BLaER1 (cell line): ENCODE results near the gene IGF1.

Experiments
- H3K27ac ChIP-seq: shearing (Covaris generic); formaldehyde crosslinking; 2 replicates; pipeline ENCODE4 v1.8.1; 2022
- H3K27me3 ChIP-seq: shearing (Covaris generic); formaldehyde crosslinking; 2 replicates; pipeline ENCODE4 v1.8.1; 2022
- H3K36me3 ChIP-seq: shearing (Covaris generic); formaldehyde crosslinking; 2 replicates; pipeline ENCODE4 v1.8.1; 2022
- H3K4me1 ChIP-seq: shearing (Covaris generic); formaldehyde crosslinking; 2 replicates; pipeline ENCODE4 v1.8.1; 2022
- H3K4me2 ChIP-seq: shearing (Covaris generic); formaldehyde crosslinking; 2 replicates; pipeline ENCODE4 v1.8.1; 2022
- H3K4me3 ChIP-seq: shearing (Covaris generic); formaldehyde crosslinking; 2 replicates; pipeline ENCODE4 v1.8.1; 2022
- H3K9ac ChIP-seq: shearing (Covaris generic); formaldehyde crosslinking; 2 replicates; pipeline ENCODE4 v1.8.1; 2022
- H3K9me3 ChIP-seq: shearing (Covaris generic); formaldehyde crosslinking; 2 replicates; pipeline ENCODE4 v1.8.1; 2022
- H4K20me1 ChIP-seq: shearing (Covaris generic); formaldehyde crosslinking; 2 replicates; pipeline ENCODE4 v1.8.1; 2022
- Cebpa-rat ChIP-seq: shearing (Covaris generic); IDR thresholded peaks from 2 replicates; pipeline ENCODE4 v1.8.1; 2022

Gene IGF1

GRCh38 chr12:102444707-102445106 lies 35.7 kb downstream of the IGF1 start:
- H3K9me3 ChIP-seq: no peaks in the 10 kb centered on the region
- H4K20me1 ChIP-seq: no peaks in the 10 kb centered on the region
- H3K4me1 ChIP-seq: no peaks in the 10 kb centered on the region
- H3K27ac ChIP-seq: no peak overlapping the region
- no peak overlapping the region for H3K4me2 ChIP-seq
- H3K4me3 ChIP-seq: no peak overlapping the region
- H3K36me3 ChIP-seq: no peaks in the 10 kb centered on the region
- H3K9ac ChIP-seq: no peak overlapping the region
- no peaks in the 10 kb centered on the region for H3K27me3 ChIP-seq
- no peak for TF ChIP-seq Cebpa-rat

DNA sequence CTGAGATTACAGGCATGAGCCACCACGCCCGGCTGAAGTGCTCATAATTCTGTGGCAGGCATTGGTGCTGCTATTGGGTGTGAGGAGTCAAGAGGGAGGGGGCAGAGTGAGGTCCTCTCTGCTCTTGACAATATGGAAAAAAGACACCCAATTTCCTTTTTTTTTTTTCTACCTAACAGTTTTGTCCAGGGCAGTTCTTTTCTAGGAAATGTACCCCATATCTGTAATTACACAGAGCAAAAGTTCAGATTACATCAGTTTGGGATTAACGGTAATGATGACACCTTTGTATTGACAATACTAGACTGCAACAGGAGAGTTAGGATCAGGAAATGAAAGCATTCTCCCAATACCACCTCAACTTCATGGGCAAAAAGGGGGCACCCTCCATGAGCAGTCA lies 36.3 kb downstream of the IGF1 start:
- H3K4me3 ChIP-seq: no peak overlapping the region
- no peak for TF ChIP-seq Cebpa-rat
- no peaks in the 10 kb centered on the region for H3K9me3 ChIP-seq
- no peaks in the 10 kb centered on the region for H3K4me1 ChIP-seq
- no peak overlapping the region for H3K9ac ChIP-seq
- H3K4me2 ChIP-seq: no peak overlapping the region
- no peaks in the 10 kb centered on the region for H3K36me3 ChIP-seq
- H3K27me3 ChIP-seq: no peaks in the 10 kb centered on the region
- no peak overlapping the region for H3K27ac ChIP-seq
- no peaks in the 10 kb centered on the region for H4K20me1 ChIP-seq

DNA sequence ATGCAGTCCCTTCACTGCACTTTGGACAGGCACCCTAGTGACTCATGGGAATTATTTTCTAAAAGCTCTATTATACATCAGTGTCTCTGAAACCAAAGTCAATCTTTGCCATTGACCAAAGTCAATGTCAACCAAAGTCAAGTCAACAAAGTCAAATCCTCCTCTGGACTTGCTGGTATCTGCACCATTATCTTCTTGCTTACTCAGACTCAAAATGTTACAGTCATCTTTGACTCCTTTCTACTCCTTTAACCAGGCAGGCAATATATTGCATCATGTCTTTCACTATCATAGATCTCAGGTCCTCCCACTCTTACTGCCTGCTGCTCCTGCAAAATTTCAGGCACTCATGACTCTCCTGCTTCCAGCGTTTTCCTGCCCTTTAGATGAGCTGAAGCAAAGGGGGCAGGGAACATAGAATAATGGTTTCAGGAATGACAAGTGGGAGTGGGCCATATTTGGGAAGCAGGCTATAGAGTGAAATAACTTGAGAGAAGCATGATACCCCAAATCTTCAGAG lies 39.2 kb downstream of the IGF1 start:
- 0 out of 2 replicates have a peak, but pooled peaks cover 4% of the 10 kb centered on the region for H3K4me1 ChIP-seq
- H3K4me2 ChIP-seq: no peak overlapping the region
- H3K9me3 ChIP-seq: no peaks in the 10 kb centered on the region
- no peaks in the 10 kb centered on the region for H3K27me3 ChIP-seq
- H3K4me3 ChIP-seq: no peak overlapping the region
- H3K9ac ChIP-seq: no peak overlapping the region
- H4K20me1 ChIP-seq: no peaks in the 10 kb centered on the region
- no peak overlapping the region for H3K27ac ChIP-seq
- TF ChIP-seq Cebpa-rat: no peak
- no peaks in the 10 kb centered on the region for H3K36me3 ChIP-seq

DNA sequence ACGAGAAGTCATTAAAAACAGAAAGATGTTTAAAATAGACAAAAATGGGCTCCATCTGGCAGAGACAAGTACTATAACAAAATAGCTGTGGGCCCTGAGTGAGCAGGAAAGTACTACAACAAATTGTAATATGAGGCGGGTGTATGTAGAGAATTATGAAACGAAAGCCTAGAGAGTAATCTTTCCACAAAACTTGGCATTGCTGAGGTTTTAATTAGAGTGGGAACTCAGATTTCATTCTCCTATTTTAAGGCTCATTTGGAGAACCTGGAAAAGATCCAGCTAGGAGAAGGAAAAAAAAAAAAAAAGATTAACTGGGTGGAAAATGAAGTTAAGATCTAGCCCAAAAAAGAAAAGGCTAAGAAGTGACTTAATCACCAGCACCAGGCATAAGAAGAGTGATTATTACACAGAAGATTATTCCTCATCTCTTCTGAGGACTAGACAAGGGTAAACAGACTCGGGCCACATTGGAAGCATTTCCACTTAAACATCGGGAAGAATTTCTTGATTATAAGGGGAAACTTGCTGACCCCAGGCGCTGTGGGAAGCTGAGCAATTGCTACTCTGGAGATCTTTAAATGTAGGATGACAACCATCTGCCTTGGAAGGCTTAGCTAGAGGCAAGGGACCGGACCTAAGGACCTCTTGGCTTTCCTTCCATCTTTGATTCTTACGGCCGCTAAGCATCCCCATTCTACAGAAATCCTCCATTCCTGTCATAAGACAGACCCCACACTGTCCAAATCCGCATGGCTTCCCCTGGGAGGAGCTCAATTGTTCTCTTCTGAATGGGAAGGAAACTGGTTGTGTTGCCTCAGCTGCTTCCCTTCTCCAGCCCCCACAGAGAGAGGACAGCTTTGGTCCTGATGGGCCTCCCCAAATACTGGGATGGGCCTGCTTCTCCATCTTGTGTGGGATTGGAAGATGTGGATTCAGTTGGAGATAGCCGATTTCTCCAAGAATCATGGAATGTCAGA lies 40.6 kb downstream of the IGF1 start:
- no peaks in the 10 kb centered on the region for H3K9me3 ChIP-seq
- H3K36me3 ChIP-seq: no peaks in the 10 kb centered on the region
- no peak overlapping the region for H3K4me2 ChIP-seq
- no peak for TF ChIP-seq Cebpa-rat
- H3K27ac ChIP-seq: no peak overlapping the region
- H3K27me3 ChIP-seq: no peaks in the 10 kb centered on the region
- no peak overlapping the region for H3K9ac ChIP-seq
- no peaks in the 10 kb centered on the region for H4K20me1 ChIP-seq
- H3K4me3 ChIP-seq: no peak overlapping the region
- 0 out of 2 replicates have a peak, but pooled peaks cover 4% of the 10 kb centered on the region for H3K4me1 ChIP-seq

GRCh38 chr12:102438827-102439210 lies 41.5 kb downstream of the IGF1 start:
- Histone ChIP-seq H3K27me3 (no peaks in the 10 kb centered on the region), H3K4me2 (no peak overlapping the region), H3K36me3 (no peaks in the 10 kb centered on the region), H3K4me1 (0 out of 2 replicates have a peak, but pooled peaks cover 4% of the 10 kb centered on the region), H3K4me3 (no peak overlapping the region), H3K27ac (no peak overlapping the region), H3K9ac (no peak overlapping the region), H4K20me1 (no peaks in the 10 kb centered on the region), H3K9me3 (no peaks in the 10 kb centered on the region)
- no peak for TF ChIP-seq Cebpa-rat

DNA sequence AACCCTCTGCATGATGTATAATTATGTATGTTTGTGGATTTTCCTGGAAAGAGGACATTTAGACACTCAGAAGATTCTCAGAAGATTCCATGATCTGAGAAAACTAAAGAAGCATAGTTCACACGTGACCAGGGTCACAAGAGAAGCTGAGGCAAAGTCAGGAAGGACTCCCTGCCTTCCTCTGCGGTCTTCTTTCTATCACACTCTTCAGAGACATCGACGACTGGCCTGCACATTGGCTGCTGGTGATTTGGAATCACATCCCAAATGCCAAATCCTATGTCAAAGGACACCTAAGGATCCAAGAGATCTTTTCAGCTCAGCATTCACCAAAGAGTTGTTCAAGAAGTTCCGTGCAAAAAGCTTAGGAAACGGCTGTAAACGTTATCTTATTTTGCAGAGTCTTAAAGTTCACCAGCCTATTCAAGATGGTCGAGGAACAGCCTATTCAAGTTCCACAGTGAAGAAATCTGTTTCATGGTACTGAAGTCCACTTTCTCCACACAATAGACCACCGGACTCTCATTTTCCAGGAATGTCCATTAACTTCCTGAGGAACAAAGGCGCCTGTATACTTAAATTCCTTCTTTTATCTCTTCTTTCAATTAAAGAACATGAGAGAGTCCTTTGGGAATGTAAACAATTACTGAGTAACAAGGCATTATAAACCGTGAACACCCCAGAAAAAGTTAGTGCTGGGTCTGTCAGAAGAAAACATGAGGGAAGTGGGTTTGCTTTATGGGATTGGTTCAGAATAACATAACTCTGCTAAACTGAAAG lies 42.1 kb downstream of the IGF1 start:
- no peaks in the 10 kb centered on the region for H3K27me3 ChIP-seq
- H4K20me1 ChIP-seq: no peaks in the 10 kb centered on the region
- H3K9ac ChIP-seq: no peak overlapping the region
- H3K4me2 ChIP-seq: no peak overlapping the region
- no peaks in the 10 kb centered on the region for H3K9me3 ChIP-seq
- H3K36me3 ChIP-seq: no peaks in the 10 kb centered on the region
- no peak overlapping the region for H3K4me3 ChIP-seq
- no peak overlapping the region for H3K27ac ChIP-seq
- no peak for TF ChIP-seq Cebpa-rat
- 0 out of 2 replicates have a peak, but pooled peaks cover 4% of the 10 kb centered on the region for H3K4me1 ChIP-seq

DNA sequence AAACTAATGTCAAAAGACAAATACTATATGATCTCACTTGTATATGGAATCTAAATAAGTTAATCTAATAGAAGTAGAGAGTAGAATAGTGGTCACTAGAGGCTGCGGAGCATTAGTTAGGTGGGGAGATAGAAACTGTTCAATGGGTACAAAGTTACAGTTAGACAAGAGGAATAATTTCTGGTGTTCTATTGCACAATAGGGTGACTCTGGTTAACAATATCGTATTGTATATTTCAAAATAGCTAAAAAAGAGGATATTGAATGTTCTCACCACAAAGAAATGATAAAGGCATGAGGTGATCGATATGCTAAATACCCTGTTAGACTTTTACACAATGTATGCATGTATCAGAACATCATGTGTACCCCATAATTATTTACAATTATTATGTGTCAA lies 42.9 kb downstream of the IGF1 start:
- TF ChIP-seq Cebpa-rat: no peak
- Histone ChIP-seq H3K36me3 (no peaks in the 10 kb centered on the region), H3K4me3 (no peak overlapping the region), H4K20me1 (no peaks in the 10 kb centered on the region), H3K4me1 (0 out of 2 replicates have a peak, but pooled peaks cover 4% of the 10 kb centered on the region), H3K27me3 (no peaks in the 10 kb centered on the region), H3K9me3 (no peaks in the 10 kb centered on the region), H3K4me2 (no peak overlapping the region), H3K27ac (no peak overlapping the region), H3K9ac (no peak overlapping the region)

- Histone ChIP-seq H3K27ac (no peak overlapping the region), H3K36me3 (no peaks in the 10 kb centered on the region), H3K9me3 (no peaks in the 10 kb centered on the region), H3K9ac (no peak overlapping the region), H4K20me1 (no peaks in the 10 kb centered on the region), H3K4me3 (no peak overlapping the region), H3K4me1 (0 out of 2 replicates have a peak, but pooled peaks cover 4% of the 10 kb centered on the region), H3K4me2 (no peak overlapping the region), H3K27me3 (no peaks in the 10 kb centered on the region)
- TF ChIP-seq Cebpa-rat: no peak
These were observed 43.5 kb downstream of the IGF1 start for GRCh38 chr12:102436867-102437266.

DNA sequence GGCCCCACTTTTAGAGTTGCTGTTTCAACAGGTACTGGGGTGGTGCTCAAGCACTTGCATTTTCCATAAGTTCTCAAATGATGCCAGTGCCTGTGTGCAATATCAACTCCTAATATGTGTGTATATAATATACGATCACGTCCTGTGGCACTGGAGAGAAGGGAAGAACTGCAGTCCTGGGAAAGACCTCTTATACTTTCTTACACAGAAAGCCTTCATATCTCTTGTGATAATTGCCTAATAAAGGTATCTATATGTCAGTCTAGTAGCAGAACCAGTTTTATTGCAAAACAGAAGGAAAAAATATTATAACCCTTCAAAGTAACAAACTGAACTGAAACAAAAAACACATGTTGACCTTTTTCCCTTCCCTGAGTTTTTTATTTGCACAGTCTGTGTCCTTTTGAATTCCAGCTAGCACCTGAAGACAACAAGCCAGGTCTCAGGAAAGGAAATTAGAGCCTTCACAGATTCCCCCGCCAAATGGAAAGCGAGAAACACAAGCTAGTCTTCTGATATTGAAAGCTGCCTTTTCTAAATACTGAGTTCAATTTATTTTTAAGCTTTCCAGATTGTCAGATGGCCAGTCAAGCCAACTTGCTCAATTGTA lies 44.4 kb downstream of the IGF1 start:
- no peaks in the 10 kb centered on the region for H3K36me3 ChIP-seq
- H4K20me1 ChIP-seq: no peaks in the 10 kb centered on the region
- 0 out of 2 replicates have a peak, but pooled peaks cover 4% of the 10 kb centered on the region for H3K4me1 ChIP-seq
- H3K27me3 ChIP-seq: no peaks in the 10 kb centered on the region
- no peaks in the 10 kb centered on the region for H3K9me3 ChIP-seq
- H3K4me2 ChIP-seq: no peak overlapping the region
- H3K4me3 ChIP-seq: no peak overlapping the region
- no peak overlapping the region for H3K27ac ChIP-seq
- no peak for TF ChIP-seq Cebpa-rat
- H3K9ac ChIP-seq: no peak overlapping the region
